ENCODE results near the gene TOR1B.

TOR1B gene

GRCh38 chr9:129835128-129835859 is 32.3 kb downstream of the TOR1B start, which contains the start of the genes C9orf78 and USP20 (continued):
- TF ChIP-seq, protein P1, sequence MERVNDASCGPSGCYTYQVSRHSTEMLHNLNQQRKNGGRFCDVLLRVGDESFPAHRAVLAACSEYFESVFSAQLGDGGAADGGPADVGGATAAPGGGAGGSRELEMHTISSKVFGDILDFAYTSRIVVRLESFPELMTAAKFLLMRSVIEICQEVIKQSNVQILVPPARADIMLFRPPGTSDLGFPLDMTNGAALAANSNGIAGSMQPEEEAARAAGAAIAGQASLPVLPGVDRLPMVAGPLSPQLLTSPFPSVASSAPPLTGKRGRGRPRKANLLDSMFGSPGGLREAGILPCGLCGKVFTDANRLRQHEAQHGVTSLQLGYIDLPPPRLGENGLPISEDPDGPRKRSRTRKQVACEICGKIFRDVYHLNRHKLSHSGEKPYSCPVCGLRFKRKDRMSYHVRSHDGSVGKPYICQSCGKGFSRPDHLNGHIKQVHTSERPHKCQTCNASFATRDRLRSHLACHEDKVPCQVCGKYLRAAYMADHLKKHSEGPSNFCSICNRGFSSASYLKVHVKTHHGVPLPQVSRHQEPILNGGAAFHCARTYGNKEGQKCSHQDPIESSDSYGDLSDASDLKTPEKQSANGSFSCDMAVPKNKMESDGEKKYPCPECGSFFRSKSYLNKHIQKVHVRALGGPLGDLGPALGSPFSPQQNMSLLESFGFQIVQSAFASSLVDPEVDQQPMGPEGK (tag by site-specific recombination; IDR thresholded peaks at IDR 0.05), result peak; percentile 85
- TF ChIP-seq ZXDB (tag by site-specific recombination; IDR thresholded peaks at IDR 0.05) (peak; percentile 54; the same call in 1 of the 2 replicates), KLF10 (tag by site-specific recombination; IDR thresholded peaks at IDR 0.05) (peak; percentile 69), ZBTB11 (tag by site-specific recombination; conservative IDR thresholded peaks at IDR 0.05; ENCODE audit: low read depth) (peak; percentile 93), TSHZ1 (tag by site-specific recombination; IDR thresholded peaks at IDR 0.05; ENCODE audit: borderline replicate concordance) (peak; percentile 49; the same call in 1 of the 2 replicates), OSR2 (tag by site-specific recombination; IDR thresholded peaks at IDR 0.05) (peak; percentile 19; the same call in 1 of the 2 replicates), ZNF777 (tag by site-specific recombination; IDR thresholded peaks at IDR 0.05; ENCODE audit: borderline replicate concordance) (no peak), ZFP69B (tag by site-specific recombination; IDR thresholded peaks at IDR 0.05) (peak; percentile 80), ZFHX2 (tag by site-specific recombination; conservative IDR thresholded peaks at IDR 0.05) (0 out of 2 replicates have a peak, but pooled peaks have one; percentile 17), ZNF600 (tag by site-specific recombination; IDR thresholded peaks at IDR 0.05) (0 out of 2 replicates have a peak, but pooled peaks have one; percentile 20), SP7 (tag by site-specific recombination; IDR thresholded peaks at IDR 0.05) (peak; percentile 71; the same call in 1 of the 2 replicates)
- TF ChIP-seq, protein P2, sequence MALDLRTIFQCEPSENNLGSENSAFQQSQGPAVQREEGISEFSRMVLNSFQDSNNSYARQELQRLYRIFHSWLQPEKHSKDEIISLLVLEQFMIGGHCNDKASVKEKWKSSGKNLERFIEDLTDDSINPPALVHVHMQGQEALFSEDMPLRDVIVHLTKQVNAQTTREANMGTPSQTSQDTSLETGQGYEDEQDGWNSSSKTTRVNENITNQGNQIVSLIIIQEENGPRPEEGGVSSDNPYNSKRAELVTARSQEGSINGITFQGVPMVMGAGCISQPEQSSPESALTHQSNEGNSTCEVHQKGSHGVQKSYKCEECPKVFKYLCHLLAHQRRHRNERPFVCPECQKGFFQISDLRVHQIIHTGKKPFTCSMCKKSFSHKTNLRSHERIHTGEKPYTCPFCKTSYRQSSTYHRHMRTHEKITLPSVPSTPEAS (tag by site-specific recombination; IDR thresholded peaks at IDR 0.05), result no peak
- TF ChIP-seq, protein P3, sequence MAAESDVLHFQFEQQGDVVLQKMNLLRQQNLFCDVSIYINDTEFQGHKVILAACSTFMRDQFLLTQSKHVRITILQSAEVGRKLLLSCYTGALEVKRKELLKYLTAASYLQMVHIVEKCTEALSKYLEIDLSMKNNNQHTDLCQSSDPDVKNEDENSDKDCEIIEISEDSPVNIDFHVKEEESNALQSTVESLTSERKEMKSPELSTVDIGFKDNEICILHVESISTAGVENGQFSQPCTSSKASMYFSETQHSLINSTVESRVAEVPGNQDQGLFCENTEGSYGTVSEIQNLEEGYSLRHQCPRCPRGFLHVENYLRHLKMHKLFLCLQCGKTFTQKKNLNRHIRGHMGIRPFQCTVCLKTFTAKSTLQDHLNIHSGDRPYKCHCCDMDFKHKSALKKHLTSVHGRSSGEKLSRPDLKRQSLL (tag by site-specific recombination; IDR thresholded peaks at IDR 0.05), result no peak
